Gastrocnemius medialis (tissue), 4 donors: ENCODE results near the gene LDB1.

Experiments used
- CTCF ChIP-seq, 5 experiments: fragments of 450-650 bp in 3 of 5; fragments of 200-600 bp in 2 of 5; sonication (generic) in 2 of 5; IDR thresholded peaks in 4 of 5; conservative IDR thresholded peaks in 1 of 5; 1 replicate in 4 of 5; 2 replicates in 1 of 5; pipeline ENCODE4 v1.5.1; 2016 to 2019; ENCODE audit warnings: antibody characterized with exemption in 5 of 5, mild to moderate bottlenecking in 3 of 5, moderate library complexity in 3 of 5
- POLR2A ChIP-seq, 2 donors: fragments of 450-650 bp; IDR thresholded peaks; one replicate each; pipeline ENCODE4 v1.6.1; 2017; ENCODE audit warnings: antibody characterized with exemption in 2 of 2, mild to moderate bottlenecking in 2 of 2, moderate library complexity in 2 of 2

GRCh38 chr10:102090772-102091171 lies 29.4 kb downstream of the LDB1 start:
- TF ChIP-seq CTCF (IDR thresholded peaks at IDR 0.05 in 4 of 5, conservative IDR thresholded peaks at IDR 0.05 in 1 of 5) (no peak), POLR2A (IDR thresholded peaks at IDR 0.05) (no peak)
